GM19240 (cell line): Measurements from ENCODE around the gene PANK3.
"Not testable (repeated sequence)": the region's sequence is repeated elsewhere in the genome, so short reads cannot be mapped to it uniquely, and the experiment has no call there.

Experiments
- DNase-seq: peaks from one replicate; pipeline ENCODE4 v3.0.0; 2011; ENCODE audit warnings: low spot score; ENCODE audit not compliant: insufficient read length

Gene PANK3

DNA sequence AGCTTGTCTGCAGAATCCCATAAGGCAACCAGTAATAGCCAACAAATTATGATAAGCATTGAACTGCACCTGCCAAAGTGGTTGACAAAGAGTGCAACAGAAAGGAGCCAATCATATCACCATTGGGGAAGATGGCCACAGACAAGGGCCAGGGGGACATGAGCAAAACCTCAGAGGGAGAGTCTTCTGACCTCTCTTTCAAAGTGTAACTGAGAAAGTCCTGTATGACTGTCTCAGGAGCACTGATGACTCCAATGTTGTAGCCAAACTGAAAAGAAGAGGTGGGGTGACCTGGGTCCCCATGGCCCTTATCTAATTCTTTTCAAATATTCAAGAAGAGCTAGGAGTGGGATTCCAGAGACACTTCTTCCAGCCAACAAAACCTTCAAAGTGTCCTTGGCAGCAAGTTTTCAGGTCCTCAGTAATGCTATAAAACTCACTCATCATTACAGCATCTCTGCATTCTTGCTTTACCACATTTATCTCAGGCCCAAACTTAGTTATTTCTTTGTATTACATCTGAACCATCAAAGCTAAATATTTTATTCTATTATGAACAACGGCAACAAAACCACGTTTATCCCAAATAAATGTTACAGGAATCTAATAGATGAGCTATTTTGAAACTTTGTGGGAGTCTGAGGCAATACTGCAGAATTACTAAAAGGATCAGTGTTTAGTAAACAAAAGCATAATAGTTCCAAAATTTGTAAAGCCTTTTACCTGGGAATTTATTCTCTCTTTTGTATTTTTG, 25.6 kb downstream of the PANK3 start:
- DNase-seq = no peak

DNA sequence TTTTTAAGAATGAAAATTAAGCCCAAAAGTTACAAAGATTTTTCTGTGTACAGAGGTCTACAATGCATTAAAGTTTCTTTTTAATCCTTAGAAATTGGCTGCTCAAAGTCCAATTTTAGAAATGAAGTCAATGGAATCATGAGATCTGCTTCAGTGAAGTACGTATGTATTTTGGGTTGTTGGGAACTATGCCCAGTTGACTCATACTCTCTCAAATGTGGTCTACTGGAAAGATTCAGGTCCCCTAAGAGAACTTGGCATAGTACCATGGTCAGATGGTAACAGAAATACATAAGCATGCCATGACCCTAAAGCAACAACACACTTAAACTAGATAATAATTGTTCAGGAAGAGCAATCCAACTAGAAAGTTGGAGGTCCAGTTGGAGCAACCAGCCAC, 27.0 kb downstream of the PANK3 start:
- no peak for DNase-seq

DNA sequence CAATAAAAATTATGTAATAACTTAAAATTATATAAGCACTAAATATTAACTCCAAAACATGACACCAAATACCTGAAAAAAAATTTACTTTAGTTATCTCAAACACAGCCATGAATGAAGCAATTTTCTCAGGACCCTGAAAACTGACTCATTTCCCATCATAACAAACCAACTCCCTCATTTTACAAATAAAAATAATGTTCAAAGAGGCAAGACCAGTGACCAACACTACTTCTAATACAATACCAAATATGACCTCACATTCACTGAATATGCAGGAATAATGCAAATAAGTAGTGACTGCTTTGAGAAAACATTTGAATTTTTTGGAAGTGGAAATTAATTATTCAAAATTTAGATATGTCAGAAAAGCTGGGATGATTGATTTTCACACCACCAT, 28.5 kb downstream of the PANK3 start:
- DNase-seq = no peak

DNA sequence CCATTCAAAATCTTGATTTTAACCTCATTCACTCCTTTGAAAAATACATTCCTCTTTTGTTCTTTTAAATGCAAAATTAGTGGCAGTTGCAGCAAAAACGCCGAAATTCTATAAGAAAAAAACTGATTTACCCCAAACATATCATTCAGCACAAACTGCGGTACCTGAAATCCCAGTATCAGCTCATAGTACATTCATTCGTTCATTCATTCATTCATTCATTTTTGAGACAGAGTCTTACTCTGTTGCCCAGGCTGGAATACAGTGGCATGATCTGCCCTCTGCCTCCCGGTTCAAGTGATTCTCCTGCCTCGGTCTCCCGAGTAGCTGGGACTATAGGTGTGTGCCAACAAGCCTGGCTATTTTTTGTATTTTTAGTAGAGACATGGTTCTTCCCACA, 29.6 kb downstream of the PANK3 start:
- no peak for DNase-seq

DNA sequence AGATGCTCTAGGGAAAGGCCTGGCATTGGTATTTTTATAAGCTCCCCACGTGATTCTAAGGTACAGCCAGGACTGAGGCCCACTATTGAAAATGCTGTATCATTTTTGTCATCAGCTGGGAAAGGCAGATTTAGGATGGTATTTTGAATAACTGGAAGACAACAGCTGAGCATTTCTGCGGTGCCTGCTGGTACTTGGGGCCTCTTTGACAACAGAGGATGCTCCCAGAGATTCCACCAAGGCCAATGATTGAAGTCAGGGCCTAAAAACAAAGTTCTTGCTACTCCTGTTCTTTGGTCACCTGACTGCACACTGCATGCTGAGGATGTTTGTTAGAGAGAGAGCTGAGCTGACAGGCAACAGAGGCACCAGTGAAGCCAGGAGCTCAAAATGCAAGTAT, 42.0 kb downstream of the PANK3 start:
- DNase-seq = no peak

DNA sequence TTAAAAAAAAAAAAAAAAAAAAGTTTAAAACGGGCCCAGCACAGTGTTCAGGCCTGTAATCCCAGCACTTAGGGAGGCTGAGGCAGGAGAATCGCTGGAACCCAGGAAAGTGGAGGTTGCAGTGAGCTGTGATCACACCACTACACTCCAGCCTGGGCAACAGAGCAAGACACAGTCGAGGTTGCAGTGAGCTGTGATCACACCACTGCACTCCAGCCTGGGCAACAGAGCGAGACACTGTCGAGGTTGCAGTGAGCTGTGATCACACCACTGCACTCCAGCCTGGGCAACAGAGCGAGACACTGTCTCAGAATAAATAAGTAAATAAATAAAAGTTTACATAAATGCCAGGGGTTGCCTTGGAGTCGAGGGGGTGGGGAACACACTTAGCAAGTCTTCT, 44.8 kb downstream of the PANK3 start:
- not testable (repeated sequence) for DNase-seq

DNA sequence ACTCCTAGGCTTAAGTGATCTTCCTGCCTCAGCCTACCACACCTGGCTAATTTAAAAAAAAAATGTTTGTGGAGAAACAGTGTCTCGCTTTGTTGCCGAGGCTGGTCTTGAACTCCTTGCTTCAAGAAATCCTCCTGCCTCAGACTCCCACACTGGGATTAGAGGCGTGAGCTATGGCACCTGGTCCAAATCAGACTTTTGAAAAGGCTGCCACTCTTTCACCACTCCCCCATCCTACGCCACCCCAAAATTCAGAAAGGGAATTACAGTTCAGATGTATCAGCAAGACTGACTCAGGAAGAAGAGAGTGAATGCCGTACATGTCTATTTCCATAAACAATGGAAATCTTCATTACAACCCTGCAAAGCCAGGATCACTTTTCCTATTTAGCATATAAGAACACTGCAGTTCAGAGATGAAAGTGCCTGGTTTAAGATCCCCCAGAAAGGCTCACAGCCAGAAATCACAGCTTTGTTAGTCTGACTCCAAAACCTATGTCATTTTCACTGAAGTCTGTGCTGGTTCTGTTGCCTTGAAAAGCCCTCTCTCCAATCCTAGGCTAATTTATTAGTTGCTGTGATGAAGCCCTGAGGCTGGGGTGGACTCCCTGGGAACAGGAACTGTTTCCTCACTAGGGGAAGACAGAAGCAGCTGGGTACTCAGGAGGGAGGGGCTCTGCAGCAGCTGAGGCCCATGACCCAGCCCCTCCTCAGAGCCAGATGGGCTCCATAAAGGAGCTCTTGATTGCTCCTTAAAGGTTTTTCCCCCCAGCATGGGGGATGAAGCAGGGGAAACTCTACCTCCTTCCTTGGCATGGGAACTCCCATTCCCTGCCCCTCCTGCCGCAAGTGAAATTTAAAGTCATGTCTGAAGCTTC, 46.9 kb downstream of the PANK3 start:
- no peak for DNase-seq

DNA sequence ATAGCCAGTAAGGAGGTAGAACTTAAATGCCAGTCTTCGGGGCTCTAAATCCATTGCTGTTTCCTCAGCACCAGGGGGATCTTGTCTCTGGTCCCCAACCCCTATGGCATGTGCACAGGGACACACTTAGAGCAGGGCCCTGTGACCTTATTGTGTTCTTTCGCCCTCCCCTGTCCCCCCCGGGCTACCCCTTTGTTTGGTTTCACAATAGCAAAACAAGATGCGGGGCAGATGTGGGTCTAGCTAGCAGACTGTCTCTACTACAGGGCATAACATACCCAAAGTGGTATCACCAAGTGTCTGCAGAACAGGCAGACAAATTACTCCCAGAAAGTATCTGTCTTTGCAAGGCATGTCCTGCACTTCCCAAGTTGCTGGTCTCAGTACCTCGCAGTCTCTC, 48.0 kb downstream of the PANK3 start:
- DNase-seq = no peak

DNA sequence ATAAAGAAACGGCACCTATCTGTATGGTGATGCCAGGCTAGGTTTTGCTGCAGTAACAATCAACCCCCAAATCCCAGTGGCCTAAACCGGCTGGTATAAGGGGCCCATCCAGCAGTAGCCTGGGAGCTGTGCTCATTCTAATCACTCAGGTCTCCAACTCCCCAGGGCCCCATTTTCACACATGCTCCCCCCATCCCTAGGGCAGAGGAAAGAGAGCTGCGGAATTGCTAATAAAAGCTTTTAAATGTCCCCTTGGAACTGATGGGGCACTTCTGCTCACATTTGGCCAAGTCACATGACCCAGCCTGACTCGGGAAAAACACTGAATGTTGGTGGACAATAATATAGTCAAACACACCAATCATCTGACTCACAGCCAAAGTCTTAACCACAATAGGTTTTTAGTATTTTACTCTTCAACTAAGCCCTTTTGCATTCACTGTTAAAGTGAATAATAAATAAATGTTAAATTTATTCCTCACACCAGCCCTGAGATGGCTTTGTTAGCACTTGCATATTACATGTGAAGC, 48.5 kb downstream of the PANK3 start:
- no peak for DNase-seq

DNA sequence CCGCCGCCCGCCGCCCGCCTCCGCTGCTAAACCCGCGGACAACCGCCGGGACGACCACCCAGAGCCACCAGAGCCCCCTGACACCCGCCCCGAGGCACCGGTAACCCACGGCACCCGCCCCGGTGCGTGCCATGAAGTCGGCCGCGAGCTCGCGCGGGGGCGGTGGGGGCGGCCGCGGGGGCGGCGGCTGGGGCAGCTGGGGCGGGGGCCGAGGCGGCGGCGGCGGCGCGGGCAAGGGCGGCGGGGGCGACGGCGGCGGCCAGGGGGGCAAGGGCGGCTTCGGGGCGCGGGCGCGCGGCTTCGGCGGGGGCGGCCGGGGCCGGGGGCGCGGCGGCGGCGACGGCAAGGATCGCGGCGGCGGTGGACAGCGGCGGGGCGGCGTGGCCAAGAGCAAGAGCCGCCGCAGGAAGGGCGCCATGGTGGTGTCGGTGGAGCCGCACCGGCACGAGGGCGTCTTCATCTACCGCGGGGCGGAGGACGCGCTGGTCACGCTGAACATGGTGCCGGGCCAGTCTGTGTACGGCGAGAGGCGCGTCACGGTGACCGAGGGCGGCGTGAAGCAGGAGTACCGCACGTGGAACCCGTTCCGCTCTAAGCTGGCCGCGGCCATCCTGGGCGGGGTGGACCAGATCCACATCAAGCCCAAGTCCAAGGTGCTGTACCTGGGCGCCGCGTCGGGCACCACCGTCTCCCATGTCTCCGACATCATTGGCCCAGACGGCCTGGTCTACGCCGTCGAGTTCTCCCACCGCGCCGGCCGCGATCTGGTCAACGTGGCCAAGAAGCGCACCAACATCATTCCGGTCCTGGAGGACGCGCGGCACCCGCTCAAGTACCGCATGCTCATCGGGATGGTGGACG, 49.6 kb downstream of the PANK3 start:
- DNase-seq = no peak

DNA sequence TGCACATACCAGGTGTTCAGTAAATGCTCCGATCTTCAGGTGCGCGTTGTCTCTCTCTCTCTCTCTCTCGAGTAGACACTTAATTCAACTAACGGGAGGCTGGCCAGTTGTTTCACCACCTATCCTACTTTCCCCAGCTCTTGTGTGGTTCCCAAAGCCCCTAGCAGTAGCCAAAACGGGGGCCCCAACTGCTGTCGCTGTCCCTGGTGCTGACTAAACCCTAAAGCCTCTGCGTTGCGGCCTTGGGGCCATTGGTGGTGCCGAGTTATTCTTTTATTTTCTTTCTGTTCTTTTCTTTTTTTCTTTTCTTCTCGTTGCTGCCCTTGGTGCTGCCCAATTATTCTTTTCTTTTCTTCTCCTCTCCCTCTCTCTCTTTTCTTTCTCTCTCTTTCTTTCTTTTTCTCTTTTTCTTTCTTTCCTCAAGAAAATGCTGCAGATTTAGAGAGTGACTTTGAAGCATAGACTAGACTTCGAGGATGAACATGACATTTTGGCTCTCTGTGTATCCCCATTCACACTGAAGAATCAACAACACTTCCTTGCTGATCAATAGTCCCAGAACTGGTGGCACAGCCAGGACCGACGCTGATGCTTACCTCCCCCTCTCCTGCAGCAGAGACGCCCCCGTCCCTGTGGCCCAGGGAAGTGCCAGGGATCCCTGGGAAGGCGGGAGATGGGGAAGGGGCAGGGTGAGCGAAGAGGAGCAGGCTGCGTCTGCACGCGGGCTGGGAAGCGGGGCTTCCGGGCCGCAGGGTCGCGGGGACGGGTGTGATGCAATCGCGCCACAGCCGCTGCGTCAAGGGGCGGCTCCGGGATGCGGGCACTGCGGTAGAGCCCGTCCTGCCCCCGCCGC, 50.4 kb downstream of the PANK3 start, which contains the start of gene FBLL1:
Gene FBLL1, plus strand, starts transcription at position 785 of the 853 bp plus-strand sequence. CDS start 200 bp downstream, outside the sequence.
- no peak for DNase-seq

DNA sequence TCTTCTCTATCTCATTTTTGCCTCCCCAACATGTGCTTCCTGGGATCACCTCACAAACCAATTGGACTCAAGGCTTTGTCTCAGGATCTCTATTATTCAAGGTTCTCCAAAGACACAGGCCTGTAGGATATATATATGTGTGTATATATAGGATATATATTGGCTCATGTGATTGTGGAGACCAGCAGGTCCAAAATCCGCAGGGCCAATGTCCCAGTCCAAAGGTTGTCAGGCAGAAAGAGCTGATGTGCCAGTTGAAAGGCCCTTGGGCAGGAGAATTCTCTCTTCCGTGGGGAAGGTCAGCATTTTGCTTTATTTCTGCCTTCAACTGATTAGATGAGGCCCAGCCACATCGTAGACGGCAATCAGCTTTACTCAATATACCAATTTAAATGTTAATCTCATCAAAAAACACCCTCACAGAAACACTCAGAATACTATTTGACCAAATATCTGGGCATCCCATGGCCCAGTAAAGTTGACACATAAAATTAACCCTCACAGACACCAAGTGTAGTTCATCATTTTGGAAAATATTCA, 51.3 kb downstream of the PANK3 start:
- DNase-seq = no peak

DNA sequence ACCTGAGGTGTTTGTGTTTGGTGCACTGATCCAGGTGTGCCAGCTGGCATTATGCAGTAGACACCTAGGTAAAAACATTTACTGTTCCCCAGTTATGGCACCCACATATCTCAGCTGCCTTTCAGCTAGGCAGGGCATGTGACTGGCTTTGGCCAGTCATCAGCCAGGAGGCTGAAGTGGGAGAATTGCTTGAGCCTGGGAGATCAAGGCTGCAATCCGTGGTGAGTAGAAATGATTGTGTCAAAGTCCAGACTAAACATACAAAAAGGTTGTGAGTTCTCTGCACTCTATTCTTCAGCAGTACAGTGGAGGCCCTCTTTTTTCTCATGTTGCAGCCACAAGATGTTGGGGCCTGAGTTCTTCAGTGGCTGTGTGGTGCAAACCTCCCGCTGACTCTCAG, 53.3 kb downstream of the PANK3 start:
- DNase-seq = no peak

DNA sequence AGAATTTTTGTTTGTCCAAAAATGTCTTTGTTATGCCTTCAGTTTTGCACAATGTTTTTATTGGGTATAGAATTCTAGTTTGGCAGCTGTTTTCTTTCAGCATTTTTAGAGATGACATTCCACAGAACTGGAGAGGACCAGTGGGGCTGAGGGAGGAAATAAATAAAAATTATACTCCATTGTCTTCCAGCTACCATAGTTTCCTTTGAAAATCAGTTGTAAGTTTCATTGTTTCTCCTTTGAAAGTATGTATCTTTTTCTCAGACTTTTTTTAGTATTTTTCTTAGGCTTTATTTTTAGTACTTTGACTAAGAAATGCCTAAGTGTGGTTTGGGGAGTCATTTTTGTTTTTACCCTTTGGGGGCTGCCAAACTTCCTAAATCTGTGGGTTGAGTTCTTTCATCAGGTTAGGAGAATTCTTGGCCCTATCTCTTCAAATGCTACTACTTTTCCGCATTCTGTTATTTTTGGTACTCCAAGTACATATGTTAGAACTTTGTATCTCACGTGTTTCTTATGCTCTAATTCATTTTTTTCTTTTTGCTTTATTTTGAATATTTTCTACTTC, 65.2 kb downstream of the PANK3 start:
- no peak for DNase-seq

DNA sequence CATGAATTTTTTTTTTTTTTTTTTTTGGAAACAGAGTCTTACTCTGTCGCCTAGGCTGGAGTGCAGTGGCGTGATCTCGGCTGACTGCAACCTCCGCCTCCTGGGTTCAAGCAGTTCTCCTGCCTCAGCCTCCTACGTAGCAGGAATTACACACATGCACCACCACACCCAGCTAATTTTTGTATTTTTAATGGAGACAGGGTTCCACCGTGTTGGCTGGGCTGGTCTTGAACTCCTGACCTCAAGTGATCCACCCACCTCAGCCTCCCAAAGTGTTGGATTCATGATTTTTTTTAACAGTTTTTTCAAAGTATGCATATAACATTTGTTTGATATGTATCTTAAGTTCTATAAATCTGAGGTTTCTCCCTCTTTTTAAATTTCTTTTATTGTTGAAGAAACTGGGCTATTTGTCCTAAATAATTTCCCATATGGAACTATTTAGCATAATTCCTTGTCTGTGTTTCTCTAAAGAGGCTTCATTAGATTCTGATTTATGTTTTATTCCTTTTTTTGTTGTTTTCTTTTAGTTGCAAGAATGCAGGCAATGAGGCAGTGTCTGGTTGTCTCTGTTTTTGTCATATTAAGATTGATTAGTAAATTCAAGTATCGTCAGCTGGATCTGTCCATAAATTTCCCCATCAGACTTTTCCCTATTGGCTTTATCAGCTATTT, 76.5 kb downstream of the PANK3 start:
- DNase-seq = no peak
